PFSK-1 (cell line): Measurements from ENCODE around the gene ASXL2.
A peak's percentile ranks its signal among the peaks of the same experiment; 100 is the strongest.

Source experiments
- FOXP2 ChIP-seq: optimal IDR thresholded peaks from 2 replicates; pipeline ENCODE3; 2011; ENCODE audit warnings: borderline replicate concordance, control low read depth, inconsistent platforms; ENCODE audit not compliant: insufficient read depth; ENCODE audit errors: extremely low read length, extremely low read depth
- POLR2AphosphoS5 ChIP-seq: IDR thresholded peaks from 2 replicates; pipeline ENCODE4 v1.6.1; 2012; ENCODE audit warnings: low read depth, mild to moderate bottlenecking, control low read depth, low read length, moderate library complexity
- SIN3A ChIP-seq: IDR thresholded peaks from 2 replicates; pipeline ENCODE4 v1.6.1; 2012; ENCODE audit warnings: mild to moderate bottlenecking, low read length, moderate library complexity, borderline replicate concordance; ENCODE audit not compliant: insufficient read depth
- TAF1 ChIP-seq: IDR thresholded peaks from 2 replicates; pipeline ENCODE4 v1.6.1; 2012; ENCODE audit warnings: low read length, control low read depth, borderline replicate concordance; ENCODE audit not compliant: insufficient read depth
- TF ChIP-seq, protein P1 (sequence below), 2 experiments: IDR thresholded peaks; 2 replicates each; pipeline versions ENCODE4 v1.6.1 to v1.8.0; 2011 to 2012; ENCODE audit warnings: low read depth in 2 of 2, low read length in 2 of 2, control low read depth in 1 of 2, inconsistent platforms in 1 of 2, mild to moderate bottlenecking in 1 of 2, moderate library complexity in 1 of 2; ENCODE audit not compliant: insufficient read depth in 1 of 2

ASXL2 gene

DNA sequence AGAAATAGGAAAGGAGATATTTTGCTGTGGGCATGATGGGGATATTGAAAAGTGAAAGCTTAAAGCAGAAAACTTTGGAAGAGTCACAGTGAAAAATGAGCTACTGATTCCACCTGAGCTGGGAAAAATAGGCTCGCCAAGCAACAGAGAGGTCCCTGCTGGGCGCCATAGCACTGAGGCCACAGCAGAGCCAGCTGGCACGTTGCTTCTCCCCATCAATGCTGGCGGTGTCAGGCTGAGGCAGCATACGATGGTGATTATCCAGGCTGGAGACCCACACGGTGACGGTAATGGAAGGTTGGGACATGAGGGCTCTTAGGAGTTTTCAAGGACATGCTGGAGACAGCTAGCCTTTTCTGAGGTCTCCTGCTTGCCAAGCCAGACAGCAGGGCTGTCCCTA lies 179.1 kb downstream of the ASXL2 start:
- TF ChIP-seq TAF1, result no peak
- no peak for TF ChIP-seq FOXP2
- no peak for TF ChIP-seq POLR2AphosphoS5
- TF ChIP-seq SIN3A, result no peak
- TF ChIP-seq, protein P1, sequence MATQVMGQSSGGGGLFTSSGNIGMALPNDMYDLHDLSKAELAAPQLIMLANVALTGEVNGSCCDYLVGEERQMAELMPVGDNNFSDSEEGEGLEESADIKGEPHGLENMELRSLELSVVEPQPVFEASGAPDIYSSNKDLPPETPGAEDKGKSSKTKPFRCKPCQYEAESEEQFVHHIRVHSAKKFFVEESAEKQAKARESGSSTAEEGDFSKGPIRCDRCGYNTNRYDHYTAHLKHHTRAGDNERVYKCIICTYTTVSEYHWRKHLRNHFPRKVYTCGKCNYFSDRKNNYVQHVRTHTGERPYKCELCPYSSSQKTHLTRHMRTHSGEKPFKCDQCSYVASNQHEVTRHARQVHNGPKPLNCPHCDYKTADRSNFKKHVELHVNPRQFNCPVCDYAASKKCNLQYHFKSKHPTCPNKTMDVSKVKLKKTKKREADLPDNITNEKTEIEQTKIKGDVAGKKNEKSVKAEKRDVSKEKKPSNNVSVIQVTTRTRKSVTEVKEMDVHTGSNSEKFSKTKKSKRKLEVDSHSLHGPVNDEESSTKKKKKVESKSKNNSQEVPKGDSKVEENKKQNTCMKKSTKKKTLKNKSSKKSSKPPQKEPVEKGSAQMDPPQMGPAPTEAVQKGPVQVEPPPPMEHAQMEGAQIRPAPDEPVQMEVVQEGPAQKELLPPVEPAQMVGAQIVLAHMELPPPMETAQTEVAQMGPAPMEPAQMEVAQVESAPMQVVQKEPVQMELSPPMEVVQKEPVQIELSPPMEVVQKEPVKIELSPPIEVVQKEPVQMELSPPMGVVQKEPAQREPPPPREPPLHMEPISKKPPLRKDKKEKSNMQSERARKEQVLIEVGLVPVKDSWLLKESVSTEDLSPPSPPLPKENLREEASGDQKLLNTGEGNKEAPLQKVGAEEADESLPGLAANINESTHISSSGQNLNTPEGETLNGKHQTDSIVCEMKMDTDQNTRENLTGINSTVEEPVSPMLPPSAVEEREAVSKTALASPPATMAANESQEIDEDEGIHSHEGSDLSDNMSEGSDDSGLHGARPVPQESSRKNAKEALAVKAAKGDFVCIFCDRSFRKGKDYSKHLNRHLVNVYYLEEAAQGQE (IDR thresholded peaks at IDR 0.05; ENCODE audit: insufficient read depth in 1 of 2, low read depth in 2 of 2, low read length in 2 of 2), result no peak

DNA sequence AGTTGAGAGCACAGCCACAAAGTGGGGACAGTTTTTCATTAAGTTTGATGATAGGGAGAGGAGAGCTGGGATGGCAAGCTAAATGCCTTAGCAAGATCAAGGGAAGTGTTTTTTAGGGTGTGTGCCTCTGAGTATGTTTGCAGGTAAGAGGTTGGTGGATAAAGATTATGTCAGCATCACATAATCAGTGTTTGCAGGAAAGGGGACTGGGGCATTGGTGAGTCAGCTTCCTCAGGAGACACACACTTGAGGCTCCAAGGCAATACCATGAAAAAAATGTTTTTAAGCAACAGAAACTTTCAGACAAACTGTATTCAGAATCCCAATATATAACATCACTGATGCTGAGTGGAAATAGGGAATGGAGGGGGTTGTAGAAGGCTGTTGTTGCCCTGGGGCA lies 179.5 kb downstream of the ASXL2 start:
- TF ChIP-seq, protein P1 (IDR thresholded peaks at IDR 0.05; ENCODE audit: insufficient read depth in 1 of 2, low read depth in 2 of 2, low read length in 2 of 2), result no peak
- TF ChIP-seq SIN3A, result no peak
- TF ChIP-seq POLR2AphosphoS5, result no peak
- no peak for TF ChIP-seq FOXP2
- no peak for TF ChIP-seq TAF1

DNA sequence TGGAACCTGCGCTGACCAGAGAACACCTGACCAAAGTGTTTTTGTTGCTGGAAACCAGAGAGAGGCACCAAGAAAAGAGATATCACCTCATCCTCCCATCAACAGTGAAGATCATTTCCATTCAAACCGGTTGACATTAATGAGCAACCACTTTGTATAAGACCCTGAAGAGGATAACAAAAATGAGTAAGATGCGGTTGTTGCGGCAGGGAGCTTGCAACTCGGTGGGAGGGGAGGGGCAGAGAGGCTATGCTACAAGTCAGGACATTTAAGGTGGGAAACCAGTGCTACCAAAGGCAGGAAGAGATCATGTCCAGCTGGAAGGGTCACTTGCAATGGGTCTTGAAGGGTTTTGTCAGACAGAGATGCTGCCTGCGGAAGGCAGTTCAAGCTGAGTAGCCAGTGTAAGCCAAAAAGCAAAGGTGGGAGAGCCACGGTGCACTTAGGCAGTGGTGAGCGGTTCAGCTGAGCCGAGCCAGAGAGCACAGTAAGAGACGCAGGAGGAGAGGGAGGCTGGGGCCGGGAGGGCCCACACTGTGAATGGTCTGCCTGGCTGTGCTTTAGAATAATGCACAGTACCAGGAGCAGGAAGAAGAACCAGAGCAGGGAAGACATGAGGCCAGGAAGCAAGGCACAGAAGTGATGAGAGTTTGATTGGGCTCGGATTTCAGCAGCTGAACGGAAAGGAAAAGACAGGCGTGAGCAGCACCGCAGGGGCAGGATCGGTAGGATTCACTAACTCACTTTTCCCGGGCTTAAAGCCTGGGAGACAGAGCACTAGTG lies 180.5 kb downstream of the ASXL2 start:
- no peak for TF ChIP-seq SIN3A
- no peak for TF ChIP-seq POLR2AphosphoS5
- peak; percentile 17 for TF ChIP-seq FOXP2

DNA sequence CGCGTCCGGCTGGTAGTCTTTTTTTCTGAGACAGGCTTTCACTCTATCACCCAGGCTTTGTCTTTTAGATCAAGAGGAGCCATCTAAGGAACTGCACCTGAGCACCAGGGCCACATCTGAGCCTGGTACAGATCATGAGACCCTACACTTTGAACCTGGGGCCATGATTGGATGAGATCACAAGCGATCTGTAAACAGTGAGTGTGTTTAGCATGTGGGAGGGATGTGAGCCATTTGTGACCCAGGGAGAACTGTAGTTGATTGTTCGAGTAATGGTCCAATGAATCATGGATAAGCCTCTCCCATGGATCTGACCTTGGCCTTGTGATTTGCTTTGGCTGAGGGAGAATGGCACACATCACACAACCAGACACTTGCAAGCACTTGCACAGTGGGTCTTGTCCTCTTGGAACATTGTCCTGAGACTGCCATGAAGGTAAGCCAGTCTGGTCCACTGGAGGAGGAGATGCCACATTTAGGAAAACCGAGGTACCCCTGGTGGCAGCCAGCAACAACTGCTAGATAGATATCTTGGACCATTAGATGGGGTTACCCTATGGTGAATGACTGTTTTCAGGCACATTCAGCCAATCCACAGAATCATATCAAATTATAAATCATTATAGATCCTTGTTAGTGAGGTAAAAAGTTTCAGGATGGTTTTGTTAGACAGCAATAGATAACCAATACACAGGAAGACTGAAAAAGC lies 185.4 kb downstream of the ASXL2 start:
- TF ChIP-seq, protein P1 (IDR thresholded peaks at IDR 0.05; ENCODE audit: insufficient read depth in 1 of 2, low read depth in 2 of 2, low read length in 2 of 2), result no peak
- TF ChIP-seq SIN3A (no peak), FOXP2 (no peak), POLR2AphosphoS5 (no peak), TAF1 (no peak)

DNA sequence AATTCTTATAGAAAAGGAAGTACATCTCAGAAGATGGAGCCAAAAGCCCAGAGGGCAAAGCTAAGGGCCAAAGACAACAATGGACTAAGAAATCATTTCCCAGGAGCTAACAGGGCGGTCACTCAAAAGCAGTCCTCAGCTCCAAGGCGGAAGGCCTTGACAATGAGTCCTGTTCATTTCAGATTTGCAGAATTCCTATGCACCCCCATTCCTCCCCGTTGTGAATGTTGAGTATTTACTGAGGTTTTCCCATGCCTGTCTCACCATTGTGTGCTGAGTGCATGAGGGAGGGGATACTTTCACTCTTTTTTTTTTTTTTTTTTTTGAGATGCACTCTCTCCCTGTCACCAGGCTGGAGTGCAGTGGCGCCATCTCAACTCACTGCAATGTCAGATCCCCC lies 186.1 kb downstream of the ASXL2 start:
- TF ChIP-seq TAF1 (no peak), SIN3A (no peak), POLR2AphosphoS5 (no peak), FOXP2 (no peak)
- TF ChIP-seq, protein P1 (IDR thresholded peaks at IDR 0.05; ENCODE audit: insufficient read depth in 1 of 2, low read depth in 2 of 2, low read length in 2 of 2), result no peak
